HepG2 (cell line): ENCODE measurements around the gene PSEN2. TPM values are rescaled to one million over a fixed set of nuclear protein-coding genes. Genes with fewer than 3 reads are reported as not detected.

Experiments used
- HOXA9 ChIP-seq: sonication (generic); formaldehyde crosslinking; IDR thresholded peaks from 2 replicates; pipeline ENCODE4 v1.8.1; 2022; ENCODE audit warnings: missing genetic modification reagents, mild to moderate bottlenecking, moderate library complexity, borderline replicate concordance
- NFIC ChIP-seq: IDR thresholded peaks from 2 replicates; pipeline ENCODE4 v1.6.1; 2012; ENCODE audit warnings: mild to moderate bottlenecking, low read length, inconsistent platforms
- NKX3-1 ChIP-seq: sonication (generic); formaldehyde crosslinking; IDR thresholded peaks from 2 replicates; pipeline ENCODE4 v1.5.0; 2020; ENCODE audit warnings: missing genetic modification reagents
- NPAS2 ChIP-seq: sonication (generic); formaldehyde crosslinking; IDR thresholded peaks from 2 replicates; pipeline ENCODE4 v1.8.0; 2022; ENCODE audit warnings: mild to moderate bottlenecking, missing genetic modification reagents, borderline replicate concordance
- PAF1 ChIP-seq: IDR thresholded peaks from 2 replicates; pipeline ENCODE4 v1.6.1; 2016; ENCODE audit warnings: missing genetic modification reagents, missing compliant biosample characterization
- SP5 ChIP-seq: IDR thresholded peaks from 2 replicates; pipeline ENCODE4 v1.6.1; 2016; ENCODE audit warnings: low read depth, borderline replicate concordance
- ZNF777 ChIP-seq: sonication (generic); formaldehyde crosslinking; IDR thresholded peaks from 2 replicates; pipeline ENCODE4 v1.4.0; 2020; ENCODE audit warnings: missing genetic modification reagents
- polyA plus RNA-seq, 8 experiments: library from polyadenylated mRNA; depleted of rRNA in 3 of 8; stranded (reverse) in 7 of 8; unstranded in 1 of 8; fragments of >200 nt; fragmentation: Illumina TruSeq in 4 of 8; extraction: Trizol in 4 of 8; gene quantifications; 2 replicates each; pipeline versions ENCODE4 v1.2.1 to v1.2.3, GENCODE V29; 2011 to 2016; ENCODE audit warnings: low read depth in 4 of 8, missing spikeins in 1 of 8, mixed read lengths in 1 of 8; ENCODE audit not compliant: insufficient read depth in 1 of 8
- total RNA-seq, 5 experiments: library from RNA; depleted of rRNA; stranded (reverse); fragments of >200 nt; fragmentation: Illumina TruSeq; extraction: Trizol; gene quantifications; 2 replicates each; pipeline ENCODE4 v1.2.3, GENCODE V29; 2016; ENCODE audit warnings: low read depth in 1 of 5
- TF ChIP-seq, protein P1 (sequence below): sonication (generic); formaldehyde crosslinking; IDR thresholded peaks from 2 replicates; pipeline ENCODE4 v1.5.1; 2020; ENCODE audit warnings: mild to moderate bottlenecking, missing genetic modification reagents, borderline replicate concordance
- TF ChIP-seq, protein P2 (sequence below): sonication (generic); formaldehyde crosslinking; IDR thresholded peaks from 2 replicates; pipeline ENCODE4 v1.4.0; 2020; ENCODE audit warnings: missing genetic modification reagents
- TF ChIP-seq, protein P3 (sequence below): IDR thresholded peaks from 2 replicates; pipeline ENCODE4 v1.6.1; 2016; ENCODE audit warnings: missing genetic modification reagents, missing compliant biosample characterization
- TF ChIP-seq, protein P4 (sequence below): sonication (generic); formaldehyde crosslinking; IDR thresholded peaks from 2 replicates; pipeline ENCODE4 v1.5.0; 2020; ENCODE audit warnings: mild to moderate bottlenecking, missing genetic modification reagents, borderline replicate concordance
- TF ChIP-seq, protein P5 (sequence below): sonication (generic); formaldehyde crosslinking; IDR thresholded peaks from 2 replicates; pipeline ENCODE4 v1.8.0; 2022; ENCODE audit warnings: mild to moderate bottlenecking, missing genetic modification reagents, borderline replicate concordance
- TF ChIP-seq, protein P6 (sequence below): sonication (generic); formaldehyde crosslinking; IDR thresholded peaks from 2 replicates; pipeline ENCODE4 v1.4.0; 2020; ENCODE audit warnings: mild to moderate bottlenecking, low read depth, missing genetic modification reagents

PSEN2 gene
- total and polyA plus RNA-seq, 2 of the 13 experiments (the other 11 are each of a cell fraction or from before 2014, with no cell fraction given), result 5.9 to 13.1 TPM

DNA sequence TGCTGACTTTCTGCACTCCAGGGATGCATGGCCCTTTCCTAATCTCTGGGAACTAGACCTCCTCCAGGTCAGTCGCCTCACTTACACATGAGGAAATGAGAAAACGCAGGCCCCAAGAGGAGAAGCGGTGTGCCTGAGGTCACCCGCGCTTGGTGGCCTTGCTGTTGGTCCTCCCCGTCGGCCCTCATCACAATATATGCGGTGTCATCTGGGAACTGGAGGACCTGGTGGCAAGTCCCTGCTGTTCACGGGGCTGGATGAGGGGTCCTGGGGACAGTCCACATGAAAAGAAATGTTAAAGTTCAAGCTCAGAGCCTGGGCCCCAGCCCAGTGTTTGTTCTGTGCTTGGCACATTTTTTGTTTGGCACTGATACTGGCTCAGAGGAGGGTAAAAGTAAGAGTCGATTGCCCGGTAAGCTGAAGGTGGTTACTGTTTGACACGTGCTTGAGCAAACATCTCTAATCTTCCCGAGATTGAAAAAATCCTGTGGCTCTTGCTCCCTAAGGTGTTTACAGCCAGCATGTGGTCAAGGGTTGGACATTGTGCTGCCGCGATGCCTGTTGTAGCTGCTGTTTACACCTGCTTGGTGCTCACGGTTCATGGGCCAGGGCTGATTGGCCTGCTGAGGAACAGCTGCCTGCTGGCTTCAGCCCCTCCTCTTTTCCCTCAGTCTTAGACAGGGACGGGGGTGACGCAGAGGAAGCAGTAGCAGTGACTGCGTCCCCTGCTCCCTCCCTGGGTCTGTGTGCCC lies 74.9 kb downstream of the PSEN2 start (continued):
- TF ChIP-seq, protein P1, sequence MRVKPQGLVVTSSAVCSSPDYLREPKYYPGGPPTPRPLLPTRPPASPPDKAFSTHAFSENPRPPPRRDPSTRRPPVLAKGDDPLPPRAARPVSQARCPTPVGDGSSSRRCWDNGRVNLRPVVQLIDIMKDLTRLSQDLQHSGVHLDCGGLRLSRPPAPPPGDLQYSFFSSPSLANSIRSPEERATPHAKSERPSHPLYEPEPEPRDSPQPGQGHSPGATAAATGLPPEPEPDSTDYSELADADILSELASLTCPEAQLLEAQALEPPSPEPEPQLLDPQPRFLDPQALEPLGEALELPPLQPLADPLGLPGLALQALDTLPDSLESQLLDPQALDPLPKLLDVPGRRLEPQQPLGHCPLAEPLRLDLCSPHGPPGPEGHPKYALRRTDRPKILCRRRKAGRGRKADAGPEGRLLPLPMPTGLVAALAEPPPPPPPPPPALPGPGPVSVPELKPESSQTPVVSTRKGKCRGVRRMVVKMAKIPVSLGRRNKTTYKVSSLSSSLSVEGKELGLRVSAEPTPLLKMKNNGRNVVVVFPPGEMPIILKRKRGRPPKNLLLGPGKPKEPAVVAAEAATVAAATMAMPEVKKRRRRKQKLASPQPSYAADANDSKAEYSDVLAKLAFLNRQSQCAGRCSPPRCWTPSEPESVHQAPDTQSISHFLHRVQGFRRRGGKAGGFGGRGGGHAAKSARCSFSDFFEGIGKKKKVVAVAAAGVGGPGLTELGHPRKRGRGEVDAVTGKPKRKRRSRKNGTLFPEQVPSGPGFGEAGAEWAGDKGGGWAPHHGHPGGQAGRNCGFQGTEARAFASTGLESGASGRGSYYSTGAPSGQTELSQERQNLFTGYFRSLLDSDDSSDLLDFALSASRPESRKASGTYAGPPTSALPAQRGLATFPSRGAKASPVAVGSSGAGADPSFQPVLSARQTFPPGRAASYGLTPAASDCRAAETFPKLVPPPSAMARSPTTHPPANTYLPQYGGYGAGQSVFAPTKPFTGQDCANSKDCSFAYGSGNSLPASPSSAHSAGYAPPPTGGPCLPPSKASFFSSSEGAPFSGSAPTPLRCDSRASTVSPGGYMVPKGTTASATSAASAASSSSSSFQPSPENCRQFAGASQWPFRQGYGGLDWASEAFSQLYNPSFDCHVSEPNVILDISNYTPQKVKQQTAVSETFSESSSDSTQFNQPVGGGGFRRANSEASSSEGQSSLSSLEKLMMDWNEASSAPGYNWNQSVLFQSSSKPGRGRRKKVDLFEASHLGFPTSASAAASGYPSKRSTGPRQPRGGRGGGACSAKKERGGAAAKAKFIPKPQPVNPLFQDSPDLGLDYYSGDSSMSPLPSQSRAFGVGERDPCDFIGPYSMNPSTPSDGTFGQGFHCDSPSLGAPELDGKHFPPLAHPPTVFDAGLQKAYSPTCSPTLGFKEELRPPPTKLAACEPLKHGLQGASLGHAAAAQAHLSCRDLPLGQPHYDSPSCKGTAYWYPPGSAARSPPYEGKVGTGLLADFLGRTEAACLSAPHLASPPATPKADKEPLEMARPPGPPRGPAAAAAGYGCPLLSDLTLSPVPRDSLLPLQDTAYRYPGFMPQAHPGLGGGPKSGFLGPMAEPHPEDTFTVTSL (CRISPR knock-in tag), result no peak
- TF ChIP-seq NKX3-1 (CRISPR knock-in tag), result no peak
- 0 out of 2 replicates have a peak, but pooled peaks have one; percentile 53 for TF ChIP-seq SP5 (CRISPR knock-in tag)
- TF ChIP-seq, protein P2, sequence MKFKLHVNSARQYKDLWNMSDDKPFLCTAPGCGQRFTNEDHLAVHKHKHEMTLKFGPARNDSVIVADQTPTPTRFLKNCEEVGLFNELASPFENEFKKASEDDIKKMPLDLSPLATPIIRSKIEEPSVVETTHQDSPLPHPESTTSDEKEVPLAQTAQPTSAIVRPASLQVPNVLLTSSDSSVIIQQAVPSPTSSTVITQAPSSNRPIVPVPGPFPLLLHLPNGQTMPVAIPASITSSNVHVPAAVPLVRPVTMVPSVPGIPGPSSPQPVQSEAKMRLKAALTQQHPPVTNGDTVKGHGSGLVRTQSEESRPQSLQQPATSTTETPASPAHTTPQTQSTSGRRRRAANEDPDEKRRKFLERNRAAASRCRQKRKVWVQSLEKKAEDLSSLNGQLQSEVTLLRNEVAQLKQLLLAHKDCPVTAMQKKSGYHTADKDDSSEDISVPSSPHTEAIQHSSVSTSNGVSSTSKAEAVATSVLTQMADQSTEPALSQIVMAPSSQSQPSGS (CRISPR knock-in tag), result peak; percentile 54
- TF ChIP-seq NFIC, result no peak
- TF ChIP-seq, protein P3, sequence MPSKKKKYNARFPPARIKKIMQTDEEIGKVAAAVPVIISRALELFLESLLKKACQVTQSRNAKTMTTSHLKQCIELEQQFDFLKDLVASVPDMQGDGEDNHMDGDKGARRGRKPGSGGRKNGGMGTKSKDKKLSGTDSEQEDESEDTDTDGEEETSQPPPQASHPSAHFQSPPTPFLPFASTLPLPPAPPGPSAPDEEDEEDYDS (CRISPR knock-in tag), result peak; percentile 83
- no peak for TF ChIP-seq NPAS2 (CRISPR knock-in tag)
- TF ChIP-seq HOXA9 (CRISPR knock-in tag), result no peak
- TF ChIP-seq PAF1, result no peak
- TF ChIP-seq, protein P4, sequence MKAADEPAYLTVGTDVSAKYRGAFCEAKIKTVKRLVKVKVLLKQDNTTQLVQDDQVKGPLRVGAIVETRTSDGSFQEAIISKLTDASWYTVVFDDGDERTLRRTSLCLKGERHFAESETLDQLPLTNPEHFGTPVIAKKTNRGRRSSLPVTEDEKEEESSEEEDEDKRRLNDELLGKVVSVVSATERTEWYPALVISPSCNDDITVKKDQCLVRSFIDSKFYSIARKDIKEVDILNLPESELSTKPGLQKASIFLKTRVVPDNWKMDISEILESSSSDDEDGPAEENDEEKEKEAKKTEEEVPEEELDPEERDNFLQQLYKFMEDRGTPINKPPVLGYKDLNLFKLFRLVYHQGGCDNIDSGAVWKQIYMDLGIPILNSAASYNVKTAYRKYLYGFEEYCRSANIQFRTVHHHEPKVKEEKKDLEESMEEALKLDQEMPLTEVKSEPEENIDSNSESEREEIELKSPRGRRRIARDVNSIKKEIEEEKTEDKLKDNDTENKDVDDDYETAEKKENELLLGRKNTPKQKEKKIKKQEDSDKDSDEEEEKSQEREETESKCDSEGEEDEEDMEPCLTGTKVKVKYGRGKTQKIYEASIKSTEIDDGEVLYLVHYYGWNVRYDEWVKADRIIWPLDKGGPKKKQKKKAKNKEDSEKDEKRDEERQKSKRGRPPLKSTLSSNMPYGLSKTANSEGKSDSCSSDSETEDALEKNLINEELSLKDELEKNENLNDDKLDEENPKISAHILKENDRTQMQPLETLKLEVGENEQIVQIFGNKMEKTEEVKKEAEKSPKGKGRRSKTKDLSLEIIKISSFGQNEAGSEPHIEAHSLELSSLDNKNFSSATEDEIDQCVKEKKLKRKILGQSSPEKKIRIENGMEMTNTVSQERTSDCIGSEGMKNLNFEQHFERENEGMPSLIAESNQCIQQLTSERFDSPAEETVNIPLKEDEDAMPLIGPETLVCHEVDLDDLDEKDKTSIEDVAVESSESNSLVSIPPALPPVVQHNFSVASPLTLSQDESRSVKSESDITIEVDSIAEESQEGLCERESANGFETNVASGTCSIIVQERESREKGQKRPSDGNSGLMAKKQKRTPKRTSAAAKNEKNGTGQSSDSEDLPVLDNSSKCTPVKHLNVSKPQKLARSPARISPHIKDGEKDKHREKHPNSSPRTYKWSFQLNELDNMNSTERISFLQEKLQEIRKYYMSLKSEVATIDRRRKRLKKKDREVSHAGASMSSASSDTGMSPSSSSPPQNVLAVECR (CRISPR knock-in tag), result peak; percentile 86
- TF ChIP-seq, protein P5, sequence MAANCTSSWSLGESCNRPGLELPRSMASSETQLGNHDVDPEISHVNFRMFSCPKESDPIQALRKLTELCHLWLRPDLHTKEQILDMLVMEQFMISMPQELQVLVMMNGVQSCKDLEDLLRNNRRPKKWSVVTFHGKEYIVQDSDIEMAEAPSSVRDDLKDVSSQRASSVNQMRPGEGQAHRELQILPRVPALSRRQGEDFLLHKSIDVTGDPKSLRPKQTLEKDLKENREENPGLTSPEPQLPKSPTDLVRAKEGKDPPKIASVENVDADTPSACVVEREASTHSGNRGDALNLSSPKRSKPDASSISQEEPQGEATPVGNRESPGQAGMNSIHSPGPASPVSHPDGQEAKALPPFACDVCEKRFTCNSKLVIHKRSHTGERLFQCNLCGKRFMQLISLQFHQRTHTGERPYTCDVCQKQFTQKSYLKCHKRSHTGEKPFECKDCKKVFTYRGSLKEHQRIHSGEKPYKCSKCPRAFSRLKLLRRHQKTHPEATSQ, result no peak
- TF ChIP-seq, protein P6, sequence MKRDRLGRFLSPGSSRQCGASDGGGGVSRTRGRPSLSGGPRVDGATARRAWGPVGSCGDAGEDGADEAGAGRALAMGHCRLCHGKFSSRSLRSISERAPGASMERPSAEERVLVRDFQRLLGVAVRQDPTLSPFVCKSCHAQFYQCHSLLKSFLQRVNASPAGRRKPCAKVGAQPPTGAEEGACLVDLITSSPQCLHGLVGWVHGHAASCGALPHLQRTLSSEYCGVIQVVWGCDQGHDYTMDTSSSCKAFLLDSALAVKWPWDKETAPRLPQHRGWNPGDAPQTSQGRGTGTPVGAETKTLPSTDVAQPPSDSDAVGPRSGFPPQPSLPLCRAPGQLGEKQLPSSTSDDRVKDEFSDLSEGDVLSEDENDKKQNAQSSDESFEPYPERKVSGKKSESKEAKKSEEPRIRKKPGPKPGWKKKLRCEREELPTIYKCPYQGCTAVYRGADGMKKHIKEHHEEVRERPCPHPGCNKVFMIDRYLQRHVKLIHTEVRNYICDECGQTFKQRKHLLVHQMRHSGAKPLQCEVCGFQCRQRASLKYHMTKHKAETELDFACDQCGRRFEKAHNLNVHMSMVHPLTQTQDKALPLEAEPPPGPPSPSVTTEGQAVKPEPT (CRISPR knock-in tag), result no peak
- no peak for TF ChIP-seq ZNF777 (CRISPR knock-in tag)
